Stimulated activated CD4-positive, alpha-beta T cell treated with anti-CD3 and anti-CD28 coated beads, Interleukin-1b, Interleukin-23, amount 100 ng/mL, for 24 hours (primary cell): ENCODE results near the gene NHLRC1.

ENCODE experiments used
- DNase-seq, 4 experiments: peaks; one replicate each; pipeline ENCODE4 v3.0.0-alpha.2; 2020; ENCODE audit warnings: low read depth in 4 of 4, low spot score in 1 of 4

NHLRC1 gene

GRCh38 chr6:18139935-18140621 lies 17.6 kb upstream of the NHLRC1 start:
- DNase-seq, result no peak

GRCh38 chr6:18138906-18139305 lies 16.4 kb upstream of the NHLRC1 start:
- DNase-seq, result no peak

GRCh38 chr6:18136260-18136659 lies 13.8 kb upstream of the NHLRC1 start:
- DNase-seq, result no peak

GRCh38 chr6:18135171-18135570 lies 12.7 kb upstream of the NHLRC1 start:
- DNase-seq, result no peak

- DNase-seq, result no peak
These were observed 9.9 kb upstream of the NHLRC1 start for GRCh38 chr6:18132346-18132745.

- DNase-seq, result no peak
These were observed 3.6 kb upstream of the NHLRC1 start for GRCh38 chr6:18126121-18126520.

- no peak for DNase-seq
These were observed 823 bp downstream of the NHLRC1 start for GRCh38 chr6:18121580-18122127.

GRCh38 chr6:18119236-18119635 lies 3.2 kb downstream of the NHLRC1 start:
- no peak for DNase-seq

- DNase-seq, result no peak
These were observed 4.1 kb downstream of the NHLRC1 start for GRCh38 chr6:18118330-18118729.

- no peak for DNase-seq
These were observed 5.3 kb downstream of the NHLRC1 start for GRCh38 chr6:18117136-18117535.

- DNase-seq, result no peak
These were observed 7.1 kb downstream of the NHLRC1 start for GRCh38 chr6:18115356-18115755.

- no peak for DNase-seq
These were observed 12.3 kb downstream of the NHLRC1 start for GRCh38 chr6:18110162-18110561.

- DNase-seq, result no peak
These were observed 15.4 kb downstream of the NHLRC1 start for GRCh38 chr6:18107061-18107460.

- no peak for DNase-seq
These were observed 19.5 kb downstream of the NHLRC1 start for GRCh38 chr6:18102783-18103509.

- no peak for DNase-seq
These were observed 20.6 kb downstream of the NHLRC1 start for GRCh38 chr6:18101873-18102272.

GRCh38 chr6:18101271-18101670 lies 21.2 kb downstream of the NHLRC1 start:
- no peak for DNase-seq

GRCh38 chr6:18100296-18100695 lies 22.2 kb downstream of the NHLRC1 start:
- DNase-seq, result no peak

- no peak for DNase-seq
These were observed 23.0 kb downstream of the NHLRC1 start for GRCh38 chr6:18099511-18099910.

GRCh38 chr6:18096423-18096822 lies 26.1 kb downstream of the NHLRC1 start:
- DNase-seq, result no peak

- no peak for DNase-seq
These were observed 31.1 kb downstream of the NHLRC1 start for GRCh38 chr6:18091382-18091781.

- DNase-seq, result no peak
These were observed 32.1 kb downstream of the NHLRC1 start for GRCh38 chr6:18090349-18090786.
